GM19395 (cell line): ENCODE measurements around the gene LSM14B.

Source experiments
- ATAC-seq: cut with Tn5 transposase; IDR thresholded peaks from one replicate; pipeline ENCODE4 v1.9.1; 2021; ENCODE audit warnings: mild to moderate bottlenecking, moderate library complexity; ENCODE audit not compliant: unreplicated experiment

Gene LSM14B

GRCh38 chr20:62131560-62132320 is 9.5 kb downstream of the LSM14B start:
- ATAC-seq: no peak

DNA sequence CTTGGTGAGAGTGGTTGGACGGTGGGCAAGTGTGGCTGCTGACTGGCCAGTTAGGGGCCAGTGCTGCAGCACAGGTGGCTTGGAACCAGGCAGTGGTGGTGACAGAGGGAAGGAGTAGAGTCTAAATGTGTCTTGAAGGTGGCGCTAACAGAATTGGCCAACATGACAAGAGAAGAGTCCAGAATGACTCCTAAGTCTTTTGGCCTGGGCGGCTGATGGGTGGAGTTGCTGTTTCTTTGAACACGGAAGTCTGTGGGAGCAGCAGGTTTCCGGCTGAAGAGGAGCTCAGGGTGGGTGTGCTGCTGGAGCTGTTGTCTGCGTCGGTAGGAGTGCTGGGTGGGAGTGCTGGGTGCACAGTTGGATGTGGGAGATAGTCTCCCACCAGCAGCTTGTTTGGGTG is 10.1 kb downstream of the LSM14B start:
- no peak for ATAC-seq

GRCh38 chr20:62133051-62133845 is 11.0 kb downstream of the LSM14B start:
- ATAC-seq: no peak

- no peak for ATAC-seq
Measured at GRCh38 chr20:62133864-62134263, 11.6 kb downstream of the LSM14B start.

GRCh38 chr20:62134735-62135231 is 12.5 kb downstream of the LSM14B start:
- no peak for ATAC-seq

DNA sequence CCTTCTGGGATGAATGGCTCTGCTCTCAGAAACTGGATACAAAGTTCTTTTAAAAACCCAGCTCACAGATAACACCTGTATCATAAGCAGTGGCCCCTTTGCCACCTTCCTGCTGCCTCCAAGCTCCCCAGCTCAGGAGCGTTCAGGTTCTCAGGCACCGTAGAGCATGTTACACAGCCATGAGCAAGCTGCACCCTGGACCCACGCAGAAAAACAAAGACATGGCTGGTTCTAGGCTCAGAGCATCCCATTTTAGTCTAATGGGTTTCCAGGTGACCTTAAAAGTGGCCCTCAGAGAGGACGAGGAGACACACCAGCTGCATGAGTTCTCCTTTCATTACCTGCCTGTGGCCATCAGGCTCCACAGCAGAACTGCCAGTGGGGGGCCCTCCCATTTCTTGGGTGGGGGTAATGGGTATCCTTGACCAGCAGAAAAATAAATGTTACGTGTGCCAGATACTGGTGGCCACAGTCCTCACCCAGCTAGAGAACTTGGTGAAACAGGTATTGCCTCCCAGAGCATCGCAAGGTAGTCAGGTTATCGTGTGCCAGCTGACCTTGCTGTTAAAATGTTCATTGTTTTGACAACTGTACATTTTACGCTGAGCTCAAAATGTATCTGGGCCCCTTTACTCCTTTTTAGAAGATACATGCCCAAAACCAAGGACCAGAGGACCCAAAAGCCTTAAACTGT is 13.4 kb downstream of the LSM14B start:
- no peak for ATAC-seq

DNA sequence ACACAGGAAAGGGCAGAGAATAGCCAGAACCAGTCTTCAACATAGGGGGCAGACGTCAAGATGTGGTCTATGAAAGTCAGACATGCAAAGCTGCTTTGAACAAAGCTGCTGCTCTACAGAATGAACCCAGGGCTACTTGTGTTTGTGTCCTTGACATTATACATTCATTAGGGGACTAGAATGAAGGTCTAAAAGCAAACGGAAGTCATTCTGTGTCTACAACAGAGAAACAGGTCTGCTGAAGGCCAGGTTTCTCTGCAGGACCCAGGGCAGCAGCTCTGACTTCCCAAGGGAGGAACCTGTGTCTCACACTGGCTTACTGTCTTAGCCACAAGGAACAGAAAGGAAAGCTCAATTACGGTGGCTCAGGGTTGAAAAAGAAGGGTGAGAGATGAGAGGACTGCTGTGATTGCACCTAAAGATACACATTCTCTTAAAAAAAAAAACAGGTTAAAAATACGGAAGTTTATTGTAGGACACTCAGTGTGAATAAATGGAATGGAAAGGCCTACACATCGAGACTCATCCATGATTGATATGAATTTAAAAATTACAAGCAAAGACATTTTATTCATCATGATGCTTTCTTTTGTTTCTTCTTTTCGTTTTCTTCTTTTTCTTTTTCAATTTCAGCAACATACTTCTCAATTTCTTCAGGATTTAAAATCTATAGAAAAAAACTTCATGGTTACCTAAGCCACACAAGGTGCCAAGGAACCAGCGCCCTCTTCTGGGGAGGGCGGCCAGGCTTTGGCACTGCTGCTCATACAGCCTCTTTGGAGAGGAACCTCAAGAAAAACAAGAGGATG is 14.2 kb downstream of the LSM14B start:
- ATAC-seq: no peak

- ATAC-seq: no peak
Measured at GRCh38 chr20:62137092-62137384, 14.8 kb downstream of the LSM14B start.

DNA sequence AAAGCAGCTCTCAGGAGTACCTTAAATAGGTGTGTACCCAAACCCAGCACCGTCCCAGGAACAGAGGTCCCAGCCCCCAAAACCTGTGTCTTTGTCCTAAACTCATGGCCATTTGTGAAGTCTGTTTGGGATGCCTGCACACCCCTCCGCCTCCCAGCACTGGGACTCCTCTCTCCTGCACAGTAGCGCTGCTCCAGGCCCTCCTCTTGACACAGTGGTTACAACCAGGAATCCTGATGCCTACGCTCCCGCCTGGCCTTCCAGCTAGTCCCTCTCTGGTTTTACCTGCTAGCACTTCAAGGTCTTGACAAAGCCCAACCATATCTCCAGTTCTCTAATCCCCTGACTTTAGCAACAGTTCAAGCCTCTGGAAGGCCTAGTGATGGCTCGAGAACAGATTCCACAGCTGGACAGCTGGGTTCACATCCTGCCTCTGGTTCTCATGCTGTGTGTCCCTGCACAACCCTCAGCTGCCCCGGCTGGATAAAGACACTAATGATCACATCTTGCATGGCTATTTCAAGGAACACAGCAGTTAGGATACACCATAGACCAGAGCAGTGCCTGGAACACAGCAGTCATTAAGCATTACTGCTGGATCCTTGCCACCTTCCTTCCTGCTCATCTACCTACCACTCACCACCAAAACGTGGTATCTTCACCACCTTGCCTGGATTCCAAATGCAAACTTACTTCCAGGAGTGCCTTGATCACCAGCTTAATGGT is 15.4 kb downstream of the LSM14B start:
- no peak for ATAC-seq

GRCh38 chr20:62138204-62138543 is 15.9 kb downstream of the LSM14B start:
- ATAC-seq: no peak

GRCh38 chr20:62138912-62139311 is 16.6 kb downstream of the LSM14B start:
- ATAC-seq: no peak

DNA sequence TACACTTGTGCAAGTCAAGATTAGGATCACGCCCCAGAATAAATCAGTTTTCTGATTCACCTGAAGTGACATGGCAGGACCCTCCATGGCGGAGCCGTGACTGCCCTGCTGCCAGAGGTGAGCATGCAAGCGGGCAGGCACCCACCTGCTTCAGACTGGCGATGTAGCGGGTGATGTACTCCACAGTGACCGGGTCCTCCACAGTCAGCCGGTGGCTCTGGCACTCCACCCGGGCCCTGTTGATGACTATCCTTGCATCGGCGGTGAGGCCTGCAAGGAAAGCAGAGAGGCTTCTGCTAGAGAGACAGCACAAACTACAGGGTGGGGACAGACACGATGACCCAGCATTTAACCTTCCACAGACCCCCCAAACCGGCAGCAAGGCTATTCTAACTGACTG is 17.4 kb downstream of the LSM14B start:
- no peak for ATAC-seq

- no peak for ATAC-seq
Measured at GRCh38 chr20:62141043-62141396, 18.7 kb downstream of the LSM14B start.

DNA sequence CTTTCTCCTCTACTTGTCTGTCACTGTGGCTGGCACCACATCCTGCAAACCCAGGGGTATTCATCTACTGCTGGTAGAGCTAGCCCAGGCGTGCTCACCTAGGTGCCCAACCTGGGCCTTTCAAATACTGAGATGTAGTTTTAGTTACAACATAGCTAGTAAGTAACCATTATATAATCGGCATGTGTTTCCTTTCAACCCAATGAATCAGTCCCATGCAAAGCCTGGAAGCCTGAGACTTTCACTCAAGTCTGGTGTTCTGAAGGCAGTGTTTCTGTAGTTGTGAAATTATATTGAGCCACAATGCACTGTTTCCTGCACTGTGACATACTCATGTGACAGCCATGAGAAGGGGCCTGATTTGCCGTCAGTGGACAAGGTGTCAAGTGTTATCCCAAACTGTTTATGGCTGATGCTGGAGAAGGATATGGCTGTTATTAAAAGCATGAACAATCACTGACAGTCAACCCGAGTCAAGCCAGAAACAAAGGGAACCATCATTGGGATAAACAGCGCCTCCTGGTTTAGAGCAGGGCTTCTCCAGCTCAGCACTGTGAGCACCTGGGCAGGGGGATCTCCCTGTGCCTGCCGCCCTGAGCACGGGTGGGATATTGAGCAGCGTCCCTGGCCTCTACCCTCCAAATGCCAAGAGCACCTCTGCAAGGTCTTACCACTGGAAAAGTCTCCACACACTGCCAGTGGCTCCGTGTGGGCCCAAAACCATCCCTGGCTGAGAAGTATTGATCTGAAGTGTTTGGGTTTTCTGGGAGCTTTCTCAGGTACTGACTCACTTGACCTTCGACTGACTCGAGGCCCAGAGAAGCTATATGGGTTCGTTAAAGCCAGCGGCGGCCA is 19.3 kb downstream of the LSM14B start:
- no peak for ATAC-seq

- ATAC-seq: peak; percentile 19
Measured at GRCh38 chr20:62142252-62143080, 20.2 kb downstream of the LSM14B start.

GRCh38 chr20:62143081-62143956 is 21.0 kb downstream of the LSM14B start, which contains the start of the genes PSMA7 and SS18L1:
Gene PSMA7 (minus strand): TSS chr20:62143394. CDS start chr20:62143303, 91 bp downstream.
Gene SS18L1 (plus strand): TSS chr20:62143769. CDS start chr20:62143821, 52 bp downstream.
- ATAC-seq: peak; percentile 72
